ENCODE results near the gene ATP1A3.
A peak's percentile ranks its signal among the peaks of the same experiment; 100 is the strongest.

Gene ATP1A3

DNA sequence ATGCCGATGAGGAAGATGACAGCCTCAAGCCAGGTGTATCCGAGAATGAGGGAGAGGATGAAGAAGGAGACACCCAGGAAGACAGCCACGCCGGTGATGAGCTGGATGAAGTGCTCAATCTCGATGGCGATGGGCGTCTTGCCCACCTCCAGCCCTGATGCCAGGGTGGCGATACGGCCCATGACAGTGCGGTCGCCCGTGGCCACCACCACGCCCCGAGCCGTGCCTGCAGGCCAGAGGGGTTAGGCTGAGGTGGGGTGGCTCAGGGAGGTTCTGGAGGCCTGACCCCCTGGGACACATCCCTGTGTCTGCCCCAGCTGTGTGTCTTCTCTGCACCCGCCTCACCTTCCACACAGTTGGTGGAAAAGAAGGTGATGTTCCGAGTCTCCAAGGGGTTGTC lies 9.1 kb downstream of the ATP1A3 start:
- DNase-seq (ENCODE audit: low read depth), result no peak

DNA sequence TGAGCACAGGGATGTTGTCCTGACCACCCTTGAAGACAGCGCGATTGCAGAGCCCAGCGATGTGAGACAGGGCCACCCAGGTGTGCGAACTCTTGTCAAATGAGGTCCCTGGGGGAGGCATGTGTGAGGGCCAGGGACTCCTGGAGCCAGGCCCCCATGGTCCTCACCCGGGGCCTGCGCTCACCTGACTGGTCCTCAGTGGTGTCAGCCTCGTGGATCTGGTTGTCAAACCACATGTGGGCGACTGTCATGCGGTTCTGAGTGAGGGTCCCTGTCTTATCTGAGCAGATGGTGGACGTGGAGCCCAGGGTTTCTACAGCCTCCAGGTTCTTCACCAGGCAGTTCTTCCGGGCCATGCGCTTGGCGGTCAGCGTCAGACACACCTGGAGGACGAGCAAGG lies 12.3 kb downstream of the ATP1A3 start:
- DNase-seq (ENCODE audit: low read depth), result no peak

- DNase-seq (ENCODE audit: low read depth), result no peak
These were observed 15.6 kb downstream of the ATP1A3 start for GRCh38 chr19:41978470-41978869.

- no peak for DNase-seq (ENCODE audit: low read depth)
These were observed 16.1 kb downstream of the ATP1A3 start for GRCh38 chr19:41977916-41978315.

DNA sequence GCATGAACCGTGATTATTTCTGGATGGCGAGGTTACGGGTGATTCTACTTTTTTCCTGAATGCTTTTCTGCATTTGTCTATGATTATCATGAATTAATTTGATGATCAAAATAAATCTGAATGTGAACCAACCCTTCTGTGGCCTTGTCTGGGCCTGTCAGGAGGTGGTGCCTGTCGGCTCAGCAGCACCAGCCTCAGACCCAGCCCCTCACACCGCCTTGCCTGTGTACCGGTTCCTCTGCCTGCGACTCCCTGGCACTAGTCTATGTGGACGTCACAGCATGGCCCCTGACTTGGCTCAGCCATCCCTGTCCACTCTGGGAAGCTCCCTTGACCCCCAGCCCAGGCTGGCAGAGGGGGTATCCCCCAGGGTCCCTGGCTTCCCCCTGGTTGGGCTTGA lies 19.4 kb downstream of the ATP1A3 start:
- DNase-seq (ENCODE audit: low read depth), result no peak

- no peak for DNase-seq (ENCODE audit: low read depth)
These were observed 22.7 kb downstream of the ATP1A3 start for GRCh38 chr19:41971363-41971762.

DNA sequence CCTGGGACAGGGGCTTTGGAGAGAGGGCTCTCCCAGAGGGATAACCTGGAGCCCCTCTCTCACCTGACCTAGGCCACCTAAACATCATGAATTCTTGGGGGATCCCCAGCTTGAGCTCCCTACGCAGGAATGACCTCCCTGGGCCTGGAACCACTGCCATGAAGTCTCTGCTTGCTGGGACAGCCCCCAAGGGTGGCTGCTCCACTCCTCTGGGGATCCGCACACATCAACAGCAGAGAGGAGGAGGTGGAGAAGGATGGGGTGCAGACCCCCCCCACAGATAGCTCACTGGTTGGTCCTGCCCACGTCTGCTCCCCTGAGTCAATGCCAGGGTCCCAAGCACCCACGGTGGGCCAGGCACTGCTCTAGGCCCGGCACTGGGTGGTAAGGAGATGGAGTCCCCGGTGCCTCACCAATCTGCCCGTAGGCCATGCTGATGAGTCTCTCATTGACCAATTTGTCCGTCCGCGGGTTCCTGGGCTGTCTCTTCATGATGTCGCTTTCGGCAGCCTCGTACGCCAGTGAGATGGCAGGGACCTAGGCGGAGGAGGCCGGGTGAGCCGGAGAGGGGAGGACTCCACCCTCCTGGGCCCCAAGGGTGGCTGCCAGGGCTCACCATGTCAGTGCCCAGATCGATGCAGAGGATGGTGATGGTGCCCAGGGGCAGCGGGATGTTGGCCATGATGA lies 24.1 kb downstream of the ATP1A3 start:
- DNase-seq (ENCODE audit: low read depth), result no peak

GRCh38 chr19:41968751-41969595 lies 25.1 kb downstream of the ATP1A3 start:
- no peak for DNase-seq (ENCODE audit: low read depth)

DNA sequence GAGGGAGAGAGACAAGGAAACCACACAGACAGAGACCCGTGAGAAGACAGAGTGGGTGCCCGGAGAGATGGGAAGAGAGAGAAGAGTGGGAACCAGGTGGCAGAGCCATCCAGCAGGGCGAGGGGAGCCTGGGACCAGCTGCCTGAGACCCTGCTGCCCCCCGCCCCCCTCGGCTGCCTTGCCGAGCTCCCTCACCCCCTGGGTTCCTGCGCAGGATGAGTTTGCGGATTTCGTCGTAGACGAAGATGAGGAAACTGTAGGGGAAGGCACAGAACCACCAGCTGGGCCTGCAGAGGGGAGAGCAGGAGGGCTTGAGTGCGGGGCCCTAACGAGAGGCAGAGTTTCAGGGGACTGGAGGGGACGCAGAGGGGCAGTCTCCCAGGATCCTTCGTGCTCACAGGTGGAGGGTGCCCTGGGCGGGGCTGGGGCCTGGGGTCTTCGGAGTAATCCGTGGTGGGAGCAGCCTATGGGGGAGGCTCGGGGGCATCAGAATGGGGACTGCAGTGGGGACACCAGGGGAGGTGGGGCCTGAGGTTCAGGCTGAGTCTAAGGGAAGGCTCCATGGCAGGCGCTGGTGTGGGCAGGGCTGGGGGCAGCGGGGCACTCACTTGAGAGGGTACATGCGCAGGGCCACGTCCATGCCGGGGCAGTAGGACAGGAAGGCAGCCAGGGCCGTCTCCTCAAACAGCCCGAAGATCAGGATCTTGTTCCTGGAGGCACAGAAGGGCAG lies 26.8 kb downstream of the ATP1A3 start:
- DNase-seq (ENCODE audit: low read depth), result no peak

DNA sequence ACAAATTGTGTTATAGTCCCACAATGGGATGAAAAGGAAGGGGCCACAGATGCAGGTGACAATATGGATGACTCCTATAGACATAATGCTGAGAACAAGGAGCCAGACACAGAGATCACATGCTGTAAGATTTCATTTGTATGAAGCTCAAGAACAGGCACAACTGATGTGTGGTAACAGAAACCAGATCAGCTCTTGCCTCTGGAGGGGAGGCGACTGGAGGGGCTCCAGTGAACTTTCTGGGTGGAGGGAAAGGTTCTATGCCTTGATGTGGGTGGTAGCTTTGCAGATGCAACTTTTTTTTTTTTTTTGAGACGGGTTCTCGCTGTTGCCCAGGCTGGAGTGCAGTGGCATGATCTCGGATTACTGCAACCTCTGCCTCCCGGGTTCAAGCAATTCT lies 28.9 kb downstream of the ATP1A3 start:
- no peak for DNase-seq (ENCODE audit: low read depth)

DNA sequence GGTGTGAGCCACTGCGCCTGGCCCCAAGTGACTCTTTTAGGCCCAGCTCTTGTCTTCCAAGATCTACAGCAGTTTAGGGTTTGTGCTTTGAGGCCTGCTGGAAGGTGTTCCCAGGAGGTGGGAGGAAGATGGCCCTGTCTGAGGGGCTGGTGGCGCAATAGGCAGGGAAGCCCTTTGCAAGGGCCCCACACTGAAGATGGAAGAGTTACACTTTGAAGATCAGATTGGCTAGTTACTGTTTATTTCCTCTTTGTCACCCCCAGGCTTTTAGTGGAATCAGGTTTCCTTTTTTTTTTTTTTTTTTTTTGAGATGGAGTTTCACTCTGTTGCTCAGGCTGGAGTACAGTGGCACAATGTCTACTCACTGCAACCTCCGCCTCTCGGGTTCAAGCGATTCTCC lies 33.1 kb downstream of the ATP1A3 start:
- DNase-seq (ENCODE audit: low read depth), result no peak

GRCh38 chr19:41959056-41960053 lies 34.7 kb downstream of the ATP1A3 start, which contains the start of gene RABAC1:
RABAC1 (minus strand) TSS chr19:41959321; CDS start chr19:41959292, 29 bp downstream.
- peak; percentile 80 for DNase-seq (ENCODE audit: low read depth)

DNA sequence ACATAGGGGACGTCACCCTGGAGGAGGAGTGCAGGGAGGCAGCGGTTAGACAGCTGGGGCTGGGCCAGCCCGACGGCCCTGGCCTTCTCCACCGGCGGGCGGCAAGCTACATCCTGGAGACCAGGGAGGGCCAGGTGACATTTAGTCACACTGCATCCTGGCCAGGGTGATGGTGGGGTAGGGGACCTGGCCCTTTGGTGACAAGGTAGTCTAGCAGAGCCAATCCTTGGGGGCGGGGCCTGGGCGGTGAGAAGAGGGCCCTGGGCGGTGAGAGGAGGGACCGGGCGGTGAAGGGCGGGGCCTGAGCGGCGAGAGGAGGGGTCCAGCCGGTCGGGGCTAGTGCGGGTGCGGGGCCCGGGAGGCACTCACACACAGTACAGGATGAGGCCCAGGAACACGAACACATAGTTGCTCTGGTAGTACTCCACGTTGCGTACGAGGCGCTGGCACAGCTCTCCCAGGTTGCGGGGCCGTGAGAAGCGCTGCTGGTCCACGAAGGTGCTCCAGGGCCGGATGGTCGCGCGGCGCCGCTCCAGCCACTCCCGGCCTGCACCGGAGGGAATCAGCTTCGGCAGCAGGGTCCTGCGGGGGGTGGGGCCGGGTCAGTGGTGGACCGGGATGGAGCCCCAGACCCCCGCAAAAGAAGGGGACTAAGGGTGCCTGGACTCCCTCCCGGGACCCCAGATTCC lies 35.5 kb downstream of the ATP1A3 start:
- DNase-seq (ENCODE audit: low read depth), result peak; percentile 70

DNA sequence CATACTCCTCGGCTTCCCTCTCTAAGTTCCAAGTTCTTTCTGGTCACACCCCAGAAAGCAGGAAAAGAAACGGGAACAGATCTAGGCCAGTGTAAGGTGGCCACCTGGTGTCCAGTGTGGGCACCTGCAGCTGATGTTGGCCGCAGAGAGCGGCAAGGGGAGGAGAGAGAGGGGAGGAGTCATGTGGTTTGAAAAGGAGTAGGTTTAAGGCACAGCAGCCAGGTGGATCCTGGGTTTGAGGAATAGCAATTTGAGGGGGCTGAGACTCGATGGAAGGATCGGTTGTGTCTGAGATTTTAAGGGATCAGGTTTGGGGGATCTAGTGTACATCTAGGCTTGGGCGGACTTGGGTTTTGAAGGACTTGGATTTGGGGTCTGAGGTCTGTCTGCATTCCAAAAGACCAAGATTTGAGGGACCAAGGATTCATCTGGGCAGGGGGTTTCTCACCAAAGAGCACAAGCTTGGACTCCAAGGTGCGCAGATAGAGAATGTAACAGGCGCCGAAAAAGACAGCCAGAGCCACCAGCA lies 36.1 kb downstream of the ATP1A3 start:
- DNase-seq (ENCODE audit: low read depth), result no peak

DNA sequence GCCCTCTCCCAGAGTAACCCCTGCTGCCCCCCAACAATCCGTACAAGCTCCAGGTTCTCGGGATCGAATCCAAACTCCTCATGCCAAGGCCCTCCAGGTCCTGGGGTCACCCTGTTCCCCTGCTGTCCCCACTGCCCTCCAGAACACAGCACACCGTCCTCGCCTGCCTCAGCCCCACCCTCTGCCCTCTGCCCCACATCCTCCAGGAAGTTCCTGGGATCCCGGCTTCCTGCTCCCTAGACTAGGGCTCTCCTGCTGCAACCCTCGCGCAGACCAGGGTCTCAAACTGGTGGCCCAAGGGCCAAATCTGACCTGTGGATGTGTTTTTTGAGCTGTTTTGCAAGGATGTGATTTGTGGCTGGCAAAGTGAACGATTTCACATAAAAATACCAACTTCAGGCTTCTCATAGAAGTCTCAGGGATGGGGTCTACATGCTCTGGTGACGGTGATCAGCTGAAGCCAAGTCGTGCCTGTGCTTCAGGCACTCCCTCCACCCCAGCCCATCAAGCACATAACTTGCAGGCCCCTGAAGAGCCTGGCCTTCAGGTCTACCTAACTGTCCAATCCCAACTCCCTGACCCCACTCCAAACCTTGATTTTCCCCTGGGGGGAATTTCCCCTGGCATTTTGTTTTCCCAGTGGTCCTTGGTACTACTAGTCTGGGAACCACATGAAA lies 36.7 kb downstream of the ATP1A3 start:
- no peak for DNase-seq (ENCODE audit: low read depth)

- no peak for DNase-seq (ENCODE audit: low read depth)
These were observed 37.4 kb downstream of the ATP1A3 start for GRCh38 chr19:41956621-41957020.

GRCh38 chr19:41955521-41955920 lies 38.5 kb downstream of the ATP1A3 start:
- DNase-seq (ENCODE audit: low read depth), result no peak

DNA sequence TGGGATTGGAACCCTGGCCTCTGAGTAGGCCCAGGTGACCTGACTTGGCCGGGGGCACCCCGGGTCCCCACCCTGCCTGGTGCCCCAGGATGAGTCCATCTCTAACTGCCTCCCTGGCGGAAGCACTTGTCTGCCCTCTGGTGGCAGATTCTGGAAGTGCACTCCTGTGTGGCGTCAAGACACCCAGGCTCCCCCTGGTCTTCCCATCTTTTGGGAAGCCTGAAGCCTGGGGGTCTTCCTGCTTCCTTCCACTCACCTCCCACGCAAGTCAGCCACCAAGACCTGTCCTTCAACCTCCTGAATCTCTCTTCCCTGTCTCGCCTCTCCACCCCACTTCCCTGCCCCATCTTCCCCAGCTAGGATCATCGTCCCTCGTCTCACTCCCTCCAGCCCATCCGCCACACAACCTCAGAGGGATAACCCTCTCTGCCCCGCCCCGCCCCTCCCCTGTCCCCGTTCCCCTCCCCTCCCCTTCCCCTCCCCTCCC lies 42.3 kb downstream of the ATP1A3 start:
- peak; percentile 81 for DNase-seq (ENCODE audit: low read depth)

- DNase-seq (ENCODE audit: low read depth), result no peak
These were observed 46.9 kb downstream of the ATP1A3 start for GRCh38 chr19:41947091-41947490.
